Liver (tissue), 9 donors: Measurements from ENCODE around the gene PLXND1. TPM values are rescaled to one million over a fixed set of nuclear protein-coding genes. Genes with fewer than 3 reads are reported as not detected.

Experiments
- DNase-seq: peaks from one replicate; pipeline ENCODE4 v3.0.0-alpha.2; 2017; ENCODE audit warnings: low spot score
- H3K27ac ChIP-seq, 2 donors: one replicate each; pipeline ENCODE4 v1.7.0; 2013; ENCODE audit warnings: inconsistent platforms in 2 of 2, low read length in 2 of 2, control low read depth in 1 of 2, low read depth in 1 of 2, mild to moderate bottlenecking in 1 of 2
- H3K27me3 ChIP-seq, 4 donors: one replicate each; pipeline versions ENCODE4 v1.6.1 to v1.7.0; 2013; ENCODE audit warnings: low read length in 3 of 4, inconsistent platforms in 1 of 4, mild to moderate bottlenecking in 1 of 4, moderate library complexity in 1 of 4; ENCODE audit not compliant: control insufficient read depth in 4 of 4, insufficient read depth in 4 of 4
- H3K36me3 ChIP-seq, 4 donors: one replicate each; pipeline versions ENCODE4 v1.6.1 to v1.7.0; 2013; ENCODE audit warnings: low read length in 3 of 4, mild to moderate bottlenecking in 3 of 4, low read depth in 1 of 4, moderate library complexity in 1 of 4; ENCODE audit not compliant: control insufficient read depth in 4 of 4, insufficient read depth in 3 of 4
- H3K4me1 ChIP-seq, 4 donors: one replicate each; pipeline versions ENCODE4 v1.6.1 to v1.7.0; 2013; ENCODE audit warnings: low read length in 3 of 4, mild to moderate bottlenecking in 3 of 4, moderate library complexity in 1 of 4; ENCODE audit not compliant: control insufficient read depth in 4 of 4, insufficient read depth in 4 of 4
- H3K4me3 ChIP-seq, 3 donors: one replicate each; pipeline versions ENCODE4 v1.6.1 to v1.7.0; 2013; ENCODE audit warnings: low read length in 3 of 3, control low read depth in 1 of 3, low read depth in 1 of 3, mild to moderate bottlenecking in 1 of 3
- H3K9ac ChIP-seq, 2 donors: one replicate each; pipeline ENCODE4 v1.7.0; 2013; ENCODE audit warnings: low read length in 2 of 2, mild to moderate bottlenecking in 2 of 2, moderate library complexity in 2 of 2, control low read depth in 1 of 2, low read depth in 1 of 2
- H3K9me3 ChIP-seq, 4 donors: one replicate each; pipeline versions ENCODE4 v1.6.1 to v1.7.0; 2013; ENCODE audit warnings: low read length in 3 of 4; ENCODE audit not compliant: control insufficient read depth in 4 of 4
- ATF3 ChIP-seq: IDR thresholded peaks from 2 replicates; pipeline ENCODE4 v1.6.1; 2016; ENCODE audit warnings: antibody characterized with exemption
- CTCF ChIP-seq: fragments of 150-350 bp; IDR thresholded peaks from 2 replicates; pipeline ENCODE4 v1.5.1; 2017; ENCODE audit warnings: improper control_type of control experiment, low read depth, low read length; ENCODE audit not compliant: missing input control
- EGR1 ChIP-seq, 2 donors: IDR thresholded peaks; 2 replicates each; pipeline ENCODE4 v1.6.1; 2016 to 2018; ENCODE audit warnings: antibody characterized with exemption in 2 of 2, low read depth in 2 of 2
- FOXA1 ChIP-seq: IDR thresholded peaks from 2 replicates; pipeline ENCODE4 v1.6.1; 2016; ENCODE audit warnings: antibody characterized with exemption
- FOXA2 ChIP-seq: IDR thresholded peaks from 2 replicates; pipeline ENCODE4 v1.6.1; 2016; ENCODE audit warnings: antibody characterized with exemption
- GABPA ChIP-seq, 2 donors: IDR thresholded peaks in 1 of 2; conservative IDR thresholded peaks in 1 of 2; 2 replicates each; pipeline ENCODE4 v1.6.1; 2016; ENCODE audit warnings: antibody characterized with exemption in 2 of 2, mild to moderate bottlenecking in 1 of 2, moderate library complexity in 1 of 2
- HNF4A ChIP-seq, 2 donors: conservative IDR thresholded peaks; 2 replicates each; pipeline ENCODE4 v1.6.1; 2016; ENCODE audit warnings: antibody characterized with exemption in 2 of 2, mild to moderate bottlenecking in 2 of 2
- HNF4G ChIP-seq: IDR thresholded peaks from 2 replicates; pipeline ENCODE4 v1.6.1; 2016; ENCODE audit warnings: antibody characterized with exemption
- JUND ChIP-seq, 2 donors: IDR thresholded peaks; 2 replicates each; pipeline ENCODE4 v1.6.1; 2016; ENCODE audit warnings: antibody characterized with exemption in 2 of 2
- NR2F2 ChIP-seq: IDR thresholded peaks from 2 replicates; pipeline ENCODE4 v1.6.1; 2016; ENCODE audit warnings: antibody characterized with exemption
- RAD21 ChIP-seq, 2 donors: IDR thresholded peaks; 2 replicates each; pipeline ENCODE4 v1.6.1; 2016; ENCODE audit warnings: antibody characterized with exemption in 2 of 2, mild to moderate bottlenecking in 2 of 2
- REST ChIP-seq: IDR thresholded peaks from 2 replicates; pipeline ENCODE4 v1.6.1; 2016; ENCODE audit warnings: antibody characterized with exemption, mild to moderate bottlenecking
- RXRA ChIP-seq, 2 donors: IDR thresholded peaks; 2 replicates each; pipeline ENCODE4 v1.6.1; 2017 to 2018; ENCODE audit warnings: antibody characterized with exemption in 2 of 2, mild to moderate bottlenecking in 1 of 2
- SP1 ChIP-seq: IDR thresholded peaks from 2 replicates; pipeline ENCODE4 v1.6.1; 2018; ENCODE audit warnings: antibody characterized with exemption, mild to moderate bottlenecking
- TAF1 ChIP-seq: conservative IDR thresholded peaks from 2 replicates; pipeline ENCODE4 v1.6.1; 2016; ENCODE audit warnings: antibody characterized with exemption, mild to moderate bottlenecking
- YY1 ChIP-seq: IDR thresholded peaks from 2 replicates; pipeline ENCODE4 v1.6.1; 2016; ENCODE audit warnings: antibody characterized with exemption, mild to moderate bottlenecking
- WGBS: extraction: QIAGEN DNeasy Blood & Tissue Kit; methylation state at CpG from one replicate; pipeline ENCODE4 v1.1.7; 2013; 5-methylcytosine and 5-hydroxymethylcytosine counted together
- polyA plus RNA-seq, 2 donors: library from polyadenylated mRNA; stranded (reverse) in 1 of 2; unstranded in 1 of 2; fragments of 200-250 nt in 1 of 2; fragments of >200 nt in 1 of 2; fragmentation: Nextera tagmentation in 1 of 2; extraction: Ambion mirVana in 1 of 2; gene quantifications; one replicate each; pipeline versions ENCODE4 v1.2.1 to v1.2.3, GENCODE V29; 2013 to 2015
- total RNA-seq, 2 donors: library from RNA; depleted of rRNA; stranded (reverse); fragments of >200 nt; gene quantifications; one replicate each; pipeline ENCODE4 v1.2.3, GENCODE V29; 2014
- TF ChIP-seq, protein P1 (sequence below): IDR thresholded peaks from 2 replicates; pipeline ENCODE4 v1.6.1; 2016; ENCODE audit warnings: antibody characterized with exemption
- TF ChIP-seq, protein P2 (sequence below): IDR thresholded peaks from 2 replicates; pipeline ENCODE4 v1.6.1; 2016; ENCODE audit warnings: antibody characterized with exemption
- donor health status: healthy.
- donor health status: healthy.
- donor health status: healthy.
- donor health status: healthy.
- donor health status: healthy.

The PLXND1 gene
- total and polyA plus RNA-seq, 4 donors = 10.4 to 50.2 (median 32.8) TPM

DNA sequence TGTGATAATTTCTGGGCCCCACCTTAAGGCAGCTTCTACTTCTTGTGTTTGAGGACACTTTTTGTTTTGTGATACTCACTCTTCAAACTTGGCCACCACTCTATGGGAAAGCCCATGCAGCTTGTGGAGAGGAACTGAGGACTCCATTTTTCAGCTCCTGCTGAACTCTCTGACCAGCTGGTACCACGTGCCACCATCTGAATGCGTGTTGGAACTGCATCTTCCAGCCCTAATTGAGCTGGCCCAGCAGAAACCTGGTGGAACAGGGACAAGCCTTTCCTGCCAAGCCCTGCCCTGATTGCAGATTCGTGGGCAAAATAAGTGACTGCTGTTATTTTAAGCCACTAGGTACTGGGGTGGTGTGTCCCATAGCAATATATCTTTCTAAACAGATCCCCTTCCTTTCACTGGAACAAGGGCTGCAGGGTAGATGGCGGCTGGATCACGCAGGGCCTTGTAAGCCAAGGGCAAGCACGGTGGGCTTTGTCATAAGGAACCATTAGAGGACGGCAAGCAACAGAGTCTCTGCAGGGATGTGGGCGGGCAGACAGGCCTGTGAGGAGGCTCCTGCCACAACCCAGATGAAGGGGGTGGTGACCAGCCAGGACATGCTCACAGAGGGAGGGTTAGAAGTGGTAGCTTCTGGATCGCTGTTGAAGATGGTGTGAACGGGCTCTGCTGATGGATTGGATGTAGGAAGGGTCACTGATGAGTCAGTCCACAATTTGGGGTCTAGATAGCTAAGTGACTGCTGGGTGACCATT, 54.0 kb downstream of the PLXND1 start:
- H3K9ac ChIP-seq = no peak overlapping the region
- WGBS = 81% methylated on average over 10 of the region's 10 CpGs
- H3K4me1 ChIP-seq = peaks cover 0 to 7% (median 2%) of the 10 kb centered on the region in 4 donors
- no peaks in the 10 kb centered on the region for H3K27me3 ChIP-seq
- no peaks in the 10 kb centered on the region for H3K36me3 ChIP-seq
- TF ChIP-seq FOXA2 = no peak
- TF ChIP-seq, protein P1, sequence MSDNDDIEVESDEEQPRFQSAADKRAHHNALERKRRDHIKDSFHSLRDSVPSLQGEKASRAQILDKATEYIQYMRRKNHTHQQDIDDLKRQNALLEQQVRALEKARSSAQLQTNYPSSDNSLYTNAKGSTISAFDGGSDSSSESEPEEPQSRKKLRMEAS = no peak
- TF ChIP-seq TAF1 = no peak
- no peak for TF ChIP-seq GABPA (IDR thresholded peaks at IDR 0.05 in 1 of 2, conservative IDR thresholded peaks at IDR 0.05 in 1 of 2)
- TF ChIP-seq CTCF = no peak
- no peak for TF ChIP-seq HNF4G
- no peak for TF ChIP-seq ATF3
- no peak for TF ChIP-seq YY1
- TF ChIP-seq JUND (IDR thresholded peaks at IDR 0.05) = no peak
- no peak for TF ChIP-seq NR2F2
- no peak for TF ChIP-seq HNF4A (conservative IDR thresholded peaks at IDR 0.05)
- TF ChIP-seq SP1 = no peak
- no peak for TF ChIP-seq RXRA (IDR thresholded peaks at IDR 0.05)
- no peak for TF ChIP-seq FOXA1
- no peak for TF ChIP-seq RAD21 (IDR thresholded peaks at IDR 0.05)
- TF ChIP-seq EGR1 (IDR thresholded peaks at IDR 0.05; ENCODE audit: low read depth in 2 of 2) = no peak
- TF ChIP-seq, protein P2, sequence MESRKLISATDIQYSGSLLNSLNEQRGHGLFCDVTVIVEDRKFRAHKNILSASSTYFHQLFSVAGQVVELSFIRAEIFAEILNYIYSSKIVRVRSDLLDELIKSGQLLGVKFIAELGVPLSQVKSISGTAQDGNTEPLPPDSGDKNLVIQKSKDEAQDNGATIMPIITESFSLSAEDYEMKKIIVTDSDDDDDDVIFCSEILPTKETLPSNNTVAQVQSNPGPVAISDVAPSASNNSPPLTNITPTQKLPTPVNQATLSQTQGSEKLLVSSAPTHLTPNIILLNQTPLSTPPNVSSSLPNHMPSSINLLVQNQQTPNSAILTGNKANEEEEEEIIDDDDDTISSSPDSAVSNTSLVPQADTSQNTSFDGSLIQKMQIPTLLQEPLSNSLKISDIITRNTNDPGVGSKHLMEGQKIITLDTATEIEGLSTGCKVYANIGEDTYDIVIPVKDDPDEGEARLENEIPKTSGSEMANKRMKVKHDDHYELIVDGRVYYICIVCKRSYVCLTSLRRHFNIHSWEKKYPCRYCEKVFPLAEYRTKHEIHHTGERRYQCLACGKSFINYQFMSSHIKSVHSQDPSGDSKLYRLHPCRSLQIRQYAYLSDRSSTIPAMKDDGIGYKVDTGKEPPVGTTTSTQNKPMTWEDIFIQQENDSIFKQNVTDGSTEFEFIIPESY = no peak
- no peak for TF ChIP-seq REST
- no peak overlapping the region for H3K27ac ChIP-seq
- no peaks in the 10 kb centered on the region for H3K9me3 ChIP-seq
- no peak overlapping the region for H3K4me3 ChIP-seq
- DNase-seq = no peak
